ENCODE data around the gene ZDHHC5.

DNA sequence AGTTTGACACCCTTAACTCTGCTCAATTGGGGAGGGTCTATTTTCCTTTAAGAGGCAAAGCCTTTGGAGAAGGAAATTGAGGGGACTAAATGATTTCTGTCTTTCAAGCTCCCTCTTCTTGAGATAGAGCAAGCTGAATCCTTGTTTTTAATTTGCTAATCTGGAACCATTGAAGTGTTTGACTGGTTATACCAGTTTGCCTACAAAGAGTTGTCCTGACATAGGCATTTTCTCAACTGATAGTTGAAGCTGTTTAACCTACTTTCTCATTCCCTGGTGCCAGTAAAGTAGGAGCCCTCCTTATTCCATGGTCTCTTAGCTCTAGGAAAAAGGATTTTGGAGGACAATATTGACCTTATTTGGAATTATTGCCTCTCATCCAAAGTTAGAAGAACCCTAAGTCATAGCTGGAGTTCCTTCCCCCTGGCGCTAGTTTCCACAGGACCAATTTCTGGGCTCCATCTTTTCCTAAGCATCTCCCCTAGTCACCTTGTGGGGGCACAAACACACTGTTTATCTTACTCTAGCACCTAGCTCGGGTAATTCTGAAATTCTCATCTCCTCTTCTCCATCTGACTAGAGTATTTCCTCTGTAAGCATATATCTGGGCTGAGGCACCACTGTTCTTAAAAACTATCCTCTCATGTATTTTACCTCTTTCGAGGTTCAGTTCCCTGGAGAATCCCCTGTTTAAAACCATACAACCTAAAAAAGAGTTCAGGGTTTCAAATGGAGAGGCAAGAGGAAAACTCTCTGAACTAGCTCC, 7.4 kb downstream of the ZDHHC5 start:
- TF ChIP-seq, protein P1, sequence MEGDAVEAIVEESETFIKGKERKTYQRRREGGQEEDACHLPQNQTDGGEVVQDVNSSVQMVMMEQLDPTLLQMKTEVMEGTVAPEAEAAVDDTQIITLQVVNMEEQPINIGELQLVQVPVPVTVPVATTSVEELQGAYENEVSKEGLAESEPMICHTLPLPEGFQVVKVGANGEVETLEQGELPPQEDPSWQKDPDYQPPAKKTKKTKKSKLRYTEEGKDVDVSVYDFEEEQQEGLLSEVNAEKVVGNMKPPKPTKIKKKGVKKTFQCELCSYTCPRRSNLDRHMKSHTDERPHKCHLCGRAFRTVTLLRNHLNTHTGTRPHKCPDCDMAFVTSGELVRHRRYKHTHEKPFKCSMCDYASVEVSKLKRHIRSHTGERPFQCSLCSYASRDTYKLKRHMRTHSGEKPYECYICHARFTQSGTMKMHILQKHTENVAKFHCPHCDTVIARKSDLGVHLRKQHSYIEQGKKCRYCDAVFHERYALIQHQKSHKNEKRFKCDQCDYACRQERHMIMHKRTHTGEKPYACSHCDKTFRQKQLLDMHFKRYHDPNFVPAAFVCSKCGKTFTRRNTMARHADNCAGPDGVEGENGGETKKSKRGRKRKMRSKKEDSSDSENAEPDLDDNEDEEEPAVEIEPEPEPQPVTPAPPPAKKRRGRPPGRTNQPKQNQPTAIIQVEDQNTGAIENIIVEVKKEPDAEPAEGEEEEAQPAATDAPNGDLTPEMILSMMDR (IDR thresholded peaks at IDR 0.05), result no peak
- TF ChIP-seq POLR2A (IDR thresholded peaks at IDR 0.05) (no peak), EP300 (IDR thresholded peaks at IDR 0.05) (no peak)
